GM12878 (cell line): Measurements from ENCODE around the gene CUEDC1. TPM values are rescaled to one million over a fixed set of nuclear protein-coding genes. Genes with fewer than 3 reads are reported as not detected.

Experiments used
- ATAC-seq: fragments of 200-7000 bp; cut with Tn5 transposase; 3 replicates; pipeline ENCODE4 v1.9.1; 2020; ENCODE audit warnings: mild to moderate bottlenecking, moderate library complexity
- BruUV-seq: library from RNA; stranded (reverse); fragments of 400-500 nt; replicated peaks from 2 replicates; lab custom pipeline; 2021; lab: Mats Ljungman, UMichigan
- CTCF ChIA-PET: fragments of 300-600 bp; sonication (Branson Sonifier 250); formaldehyde crosslinking; extraction: SDS; loops from one replicate; lab custom pipeline; 2021; ENCODE audit warnings: inconsistent platforms; lab: Yijun Ruan, JAX
- POLR2A ChIA-PET: fragments of 350-600 bp; formaldehyde crosslinking; extraction: SDS; loops from one replicate; lab custom pipeline; 2021; ENCODE audit warnings: inconsistent platforms; lab: Charles Lee
- RAD21 ChIA-PET: fragments of 300-600 bp; sonication (Branson Sonifier 250); formaldehyde crosslinking; loops from one replicate; lab custom pipeline; 2023; ENCODE audit warnings: antibody characterized with exemption; ENCODE audit not compliant: unreplicated experiment; lab: Charles Lee
- SMC1A ChIA-PET: fragments of 300-600 bp; sonication (Branson Sonifier 250); formaldehyde crosslinking; loops from one replicate; lab custom pipeline; 2023; ENCODE audit not compliant: unreplicated experiment, uncharacterized antibody; lab: Charles Lee
- DNase-seq: peaks from one replicate; pipeline ENCODE4 v3.0.0-alpha.2; 2011; ENCODE audit warnings: low read depth, low spot score
- FAIRE-seq: peaks from 3 replicates; lab custom pipeline; 2011; peaks lifted over from hg19 to GRCh38; lab: Jason Lieb, UNC
- H2AFZ ChIP-seq: 2 replicates; pipeline ENCODE4 v1.6.0; 2011; ENCODE audit warnings: low read depth, low read length, control low read depth; ENCODE audit not compliant: control insufficient read depth
- H3K27ac ChIP-seq: 2 replicates; pipeline ENCODE4 v1.5.1; 2011; ENCODE audit warnings: control low read depth; ENCODE audit not compliant: control insufficient read depth, insufficient read depth
- H3K27me3 ChIP-seq, 2 experiments: replicated peaks in 1 of 2; 2 replicates each; pipeline versions ENCODE4 v1.6.0 to v1.6.1; 2011; ENCODE audit warnings: low read length in 1 of 2; ENCODE audit not compliant: control insufficient read depth in 2 of 2, insufficient read depth in 2 of 2
- H3K36me3 ChIP-seq, 2 experiments: 2 replicates each; pipeline ENCODE4 v1.5.1; 2011; ENCODE audit warnings: low read length in 1 of 2; ENCODE audit not compliant: control insufficient read depth in 2 of 2, insufficient read depth in 2 of 2
- H3K4me1 ChIP-seq: 2 replicates; pipeline ENCODE4 v1.6.1; 2011; ENCODE audit warnings: mild to moderate bottlenecking, low read length, moderate library complexity, mixed read lengths; ENCODE audit not compliant: control insufficient read depth, insufficient read depth
- H3K4me2 ChIP-seq: 2 replicates; pipeline ENCODE4 v1.6.0; 2011; ENCODE audit warnings: control low read depth; ENCODE audit not compliant: control insufficient read depth, insufficient read depth
- H3K4me3 ChIP-seq: fragments of 200-600 bp; sonication (generic); 2 replicates; pipeline ENCODE4 v1.5.1; 2016
- H3K79me2 ChIP-seq: 2 replicates; pipeline ENCODE4 v1.6.0; 2011; ENCODE audit warnings: low read length; ENCODE audit not compliant: control insufficient read depth, insufficient read depth
- H3K9ac ChIP-seq: 2 replicates; pipeline ENCODE4 v1.8.0; 2011; ENCODE audit warnings: low read length, control low read depth, mixed read lengths; ENCODE audit not compliant: control insufficient read depth, insufficient read depth
- H3K9me3 ChIP-seq: replicated peaks from 3 replicates; pipeline ENCODE4 v1.5.1; 2011; ENCODE audit warnings: mild to moderate bottlenecking, low read length; ENCODE audit not compliant: control insufficient read depth, insufficient read depth
- H4K20me1 ChIP-seq: 2 replicates; pipeline ENCODE4 v1.6.0; 2011; ENCODE audit not compliant: control insufficient read depth, insufficient read depth
- CHD4 ChIP-seq: fragments of 200-600 bp; sonication (generic); IDR thresholded peaks from 2 replicates; pipeline ENCODE4 v1.6.1; 2016; ENCODE audit warnings: mild to moderate bottlenecking
- EP300 ChIP-seq, 2 experiments: fragments of 150-350 bp in 1 of 2; IDR thresholded peaks; 2 replicates each; pipeline ENCODE4 v1.6.1; 2011 to 2012; ENCODE audit warnings: low read depth in 2 of 2, low read length in 2 of 2, borderline replicate concordance in 1 of 2, improper control_type of control experiment in 1 of 2, inconsistent platforms in 1 of 2; ENCODE audit not compliant: control insufficient read depth in 1 of 2
- EZH2 ChIP-seq: IDR thresholded peaks from 2 replicates; pipeline ENCODE4 v1.6.1; 2012; ENCODE audit warnings: low read depth, mild to moderate bottlenecking, control low read depth, inconsistent platforms, low read length, borderline replicate concordance; ENCODE audit not compliant: control insufficient read depth
- MEF2A ChIP-seq: IDR thresholded peaks from 2 replicates; pipeline ENCODE4 v1.6.1; 2011; ENCODE audit warnings: low read depth, mild to moderate bottlenecking, low read length, moderate library complexity; ENCODE audit not compliant: insufficient read depth
- PAX8 ChIP-seq: fragments of 450-650 bp; IDR thresholded peaks from 2 replicates; pipeline ENCODE4 v1.6.1; 2017; ENCODE audit warnings: mild to moderate bottlenecking, moderate library complexity
- SMC3 ChIP-seq: IDR thresholded peaks from 2 replicates; pipeline ENCODE4 v1.6.1; 2011; ENCODE audit warnings: low read length, improper control_type of control experiment, borderline replicate concordance
- YY1 ChIP-seq: IDR thresholded peaks from 2 replicates; pipeline ENCODE4 v1.6.1; 2011; ENCODE audit warnings: low read depth, mild to moderate bottlenecking, low read length
- ZBTB33 ChIP-seq: fragments of 450-650 bp; IDR thresholded peaks from 2 replicates; pipeline ENCODE4 v1.6.1; 2017; ENCODE audit warnings: mild to moderate bottlenecking
- WGBS: methylation state at CpG from one replicate; pipeline ENCODE4 v1.1.6; 2016; ENCODE audit warnings: low lambda C conversion rate; ENCODE audit not compliant: insufficient replicate concordance, insufficient coverage; ENCODE audit errors: missing lambda C conversion rate; 5-methylcytosine and 5-hydroxymethylcytosine counted together
- in situ Hi-C: fragments of 300-500 bp; cut with MboI; formaldehyde crosslinking; loops from 9 replicates; pipeline ENCODE4 v1.14.3; 2018; ENCODE audit warnings: mixed read lengths
- intact Hi-C: fragments of 100-400 bp; cut with micrococcal nuclease; formaldehyde crosslinking; loops from one replicate; pipeline ENCODE4 v1.14.2; 2022; ENCODE audit not compliant: unreplicated experiment
- polyA plus RNA-seq, 11 experiments: library from polyadenylated mRNA; depleted of rRNA in 4 of 11; unstranded in 6 of 11; stranded (reverse) in 5 of 11; fragments of >200 nt; fragmentation: Nextera tagmentation in 4 of 11; fragmentation: Illumina TruSeq in 1 of 11; extraction: Ambion mirVana in 4 of 11; extraction: Trizol in 1 of 11; gene quantifications; 1 replicate in 1 of 11; 2 replicates in 10 of 11; pipeline versions ENCODE4 v1.2.1 to v1.2.3, GENCODE V29; 2011 to 2016; ENCODE audit warnings: inconsistent platforms in 2 of 11, missing spikeins in 2 of 11, low read depth in 1 of 11
- total RNA-seq, 4 experiments: library from RNA; depleted of rRNA in 3 of 4; stranded (reverse); fragments of >200 nt in 3 of 4; fragmentation: Illumina TruSeq in 1 of 4; extraction: Trizol in 1 of 4; gene quantifications; 2 replicates each; pipeline versions ENCODE4 v1.2.1 to v1.2.3, GENCODE V29; 2013 to 2021
- TF ChIP-seq, protein P1 (sequence below): fragments of 450-650 bp; IDR thresholded peaks from 2 replicates; pipeline ENCODE4 v1.6.1; 2016; ENCODE audit warnings: mild to moderate bottlenecking
- TF ChIP-seq, protein P2 (sequence below): IDR thresholded peaks from 2 replicates; pipeline ENCODE4 v1.6.1; 2012; ENCODE audit warnings: improper control_type of control experiment, low read depth, low read length; ENCODE audit not compliant: insufficient replicate concordance

Gene CUEDC1
- total and polyA plus RNA-seq, 10 of the 15 experiments (the other 5 are each of a cell fraction or from before 2014, with no cell fraction given), result 0.24 to 7.4 (median 1.8) TPM

DNA sequence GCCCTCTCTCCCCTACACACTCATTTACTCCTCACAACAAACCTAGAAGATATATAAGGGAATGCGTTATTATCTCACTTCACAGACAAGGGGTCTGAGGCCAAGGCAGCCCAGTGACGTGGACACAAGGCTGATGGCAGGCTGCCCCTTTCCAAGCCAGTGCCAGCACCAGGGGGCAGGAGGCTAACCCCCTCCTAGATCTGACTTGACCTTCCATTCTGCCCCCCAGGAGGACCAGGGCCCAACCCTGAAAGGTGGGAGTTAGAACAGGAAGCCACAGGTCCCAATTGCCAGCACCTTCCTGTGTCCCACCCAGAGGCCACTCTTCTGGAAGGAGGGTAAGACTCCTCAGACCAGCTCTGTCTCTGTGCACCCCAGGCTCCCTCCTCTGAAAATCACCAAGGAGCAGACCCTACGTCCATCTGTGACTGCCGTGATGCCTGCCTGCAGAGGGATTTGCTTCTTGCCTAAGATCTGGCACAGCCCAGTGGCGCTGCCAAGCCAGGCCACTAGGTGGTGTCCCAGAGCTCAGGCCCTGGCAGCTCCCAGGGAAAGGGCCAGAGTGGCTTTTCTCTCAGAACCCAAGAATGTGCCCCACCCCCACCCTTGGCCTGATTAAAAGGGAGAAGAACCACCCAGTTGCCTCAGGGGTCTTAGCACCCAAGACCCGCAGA lies 62.9 kb downstream of the CUEDC1 start (continued):
- no peak for TF ChIP-seq ZBTB33
- no peak for TF ChIP-seq CHD4
- TF ChIP-seq SMC3, result peak; percentile 95
- TF ChIP-seq, all 136 proteins: peak for 17

DNA sequence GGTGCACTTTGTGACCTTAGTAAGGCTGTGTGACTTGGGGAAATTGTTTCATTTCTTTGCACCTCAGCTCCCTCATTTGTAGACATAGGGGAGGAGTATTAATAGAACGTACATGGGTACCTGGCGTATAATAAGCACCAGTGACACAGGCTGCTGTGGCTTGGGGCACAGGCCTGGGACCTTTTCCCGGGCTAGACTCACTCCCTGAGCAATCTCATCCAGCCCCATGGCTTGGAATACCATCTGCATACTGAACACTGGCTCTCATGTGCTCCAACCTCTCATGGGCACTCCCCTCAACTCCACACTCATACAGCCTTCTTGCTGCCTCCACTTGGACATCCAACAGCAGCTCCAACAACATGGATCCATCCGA lies 64.4 kb downstream of the CUEDC1 start:
- Histone ChIP-seq H4K20me1 (no peaks in the 10 kb centered on the region; the same call in 1 of the 2 replicates), H3K9ac (no peak overlapping the region), H3K4me1 (peaks cover 19% of the 10 kb centered on the region), H3K36me3 (no peaks in the 10 kb centered on the region), H3K27ac (no peak overlapping the region), H3K4me2 (no peak overlapping the region), H3K27me3 (no peaks in the 10 kb centered on the region), H2AFZ (no peak overlapping the region), H3K4me3 (no peak overlapping the region), H3K79me2 (no peaks in the 10 kb centered on the region), H3K9me3 (no peaks in the 10 kb centered on the region)
- 7% methylated on average over 4 of the region's 4 CpGs for WGBS
- ATAC-seq (no peak), DNase-seq (no peak), FAIRE-seq (no peak)
- SMC1A ChIA-PET, result interaction anchor here (1.5 to 7.8 kb wide), 4 partner anchors 12 to 106 kb away, joined by 3 to 111 read pairs (median 10); no protein-coding TSS in a partner anchor
- POLR2A ChIA-PET, result interaction anchor here (1.2 kb wide), 1 partner anchor 13 kb away, joined by 3 read pairs; no protein-coding TSS in a partner anchor
- intact Hi-C loops (loop anchor here (5.0 kb wide), 1 partner anchor 34 kb away; no protein-coding TSS in a partner anchor), in situ Hi-C loops (loop anchor here (10.0 kb wide), 1 partner anchor 104 kb away; no protein-coding TSS in a partner anchor)
- BruUV-seq, result no TSS peak
- RAD21 ChIA-PET, result interaction anchor here (1.0 to 2.2 kb wide), 6 partner anchors 9 to 109 kb away, joined by 3 to 6 read pairs (median 4); no protein-coding TSS in a partner anchor
- CTCF ChIA-PET, result interaction anchor here (0.8 to 9.4 kb wide), 8 partner anchors 9 to 110 kb away, joined by 3 to 92 read pairs (median 20); partner anchors contain the start of gene CUEDC1
- TF ChIP-seq YY1 (no peak), EP300 (IDR thresholded peaks at IDR 0.05; ENCODE audit: borderline replicate concordance in 1 of 2, control insufficient read depth in 1 of 2, low read depth in 2 of 2, low read length in 2 of 2) (no peak), PAX8 (no peak), CHD4 (no peak), EZH2 (no peak), MEF2A (no peak)
- TF ChIP-seq, protein P1, sequence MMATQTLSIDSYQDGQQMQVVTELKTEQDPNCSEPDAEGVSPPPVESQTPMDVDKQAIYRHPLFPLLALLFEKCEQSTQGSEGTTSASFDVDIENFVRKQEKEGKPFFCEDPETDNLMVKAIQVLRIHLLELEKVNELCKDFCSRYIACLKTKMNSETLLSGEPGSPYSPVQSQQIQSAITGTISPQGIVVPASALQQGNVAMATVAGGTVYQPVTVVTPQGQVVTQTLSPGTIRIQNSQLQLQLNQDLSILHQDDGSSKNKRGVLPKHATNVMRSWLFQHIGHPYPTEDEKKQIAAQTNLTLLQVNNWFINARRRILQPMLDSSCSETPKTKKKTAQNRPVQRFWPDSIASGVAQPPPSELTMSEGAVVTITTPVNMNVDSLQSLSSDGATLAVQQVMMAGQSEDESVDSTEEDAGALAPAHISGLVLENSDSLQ, result no peak
- TF ChIP-seq, protein P2, sequence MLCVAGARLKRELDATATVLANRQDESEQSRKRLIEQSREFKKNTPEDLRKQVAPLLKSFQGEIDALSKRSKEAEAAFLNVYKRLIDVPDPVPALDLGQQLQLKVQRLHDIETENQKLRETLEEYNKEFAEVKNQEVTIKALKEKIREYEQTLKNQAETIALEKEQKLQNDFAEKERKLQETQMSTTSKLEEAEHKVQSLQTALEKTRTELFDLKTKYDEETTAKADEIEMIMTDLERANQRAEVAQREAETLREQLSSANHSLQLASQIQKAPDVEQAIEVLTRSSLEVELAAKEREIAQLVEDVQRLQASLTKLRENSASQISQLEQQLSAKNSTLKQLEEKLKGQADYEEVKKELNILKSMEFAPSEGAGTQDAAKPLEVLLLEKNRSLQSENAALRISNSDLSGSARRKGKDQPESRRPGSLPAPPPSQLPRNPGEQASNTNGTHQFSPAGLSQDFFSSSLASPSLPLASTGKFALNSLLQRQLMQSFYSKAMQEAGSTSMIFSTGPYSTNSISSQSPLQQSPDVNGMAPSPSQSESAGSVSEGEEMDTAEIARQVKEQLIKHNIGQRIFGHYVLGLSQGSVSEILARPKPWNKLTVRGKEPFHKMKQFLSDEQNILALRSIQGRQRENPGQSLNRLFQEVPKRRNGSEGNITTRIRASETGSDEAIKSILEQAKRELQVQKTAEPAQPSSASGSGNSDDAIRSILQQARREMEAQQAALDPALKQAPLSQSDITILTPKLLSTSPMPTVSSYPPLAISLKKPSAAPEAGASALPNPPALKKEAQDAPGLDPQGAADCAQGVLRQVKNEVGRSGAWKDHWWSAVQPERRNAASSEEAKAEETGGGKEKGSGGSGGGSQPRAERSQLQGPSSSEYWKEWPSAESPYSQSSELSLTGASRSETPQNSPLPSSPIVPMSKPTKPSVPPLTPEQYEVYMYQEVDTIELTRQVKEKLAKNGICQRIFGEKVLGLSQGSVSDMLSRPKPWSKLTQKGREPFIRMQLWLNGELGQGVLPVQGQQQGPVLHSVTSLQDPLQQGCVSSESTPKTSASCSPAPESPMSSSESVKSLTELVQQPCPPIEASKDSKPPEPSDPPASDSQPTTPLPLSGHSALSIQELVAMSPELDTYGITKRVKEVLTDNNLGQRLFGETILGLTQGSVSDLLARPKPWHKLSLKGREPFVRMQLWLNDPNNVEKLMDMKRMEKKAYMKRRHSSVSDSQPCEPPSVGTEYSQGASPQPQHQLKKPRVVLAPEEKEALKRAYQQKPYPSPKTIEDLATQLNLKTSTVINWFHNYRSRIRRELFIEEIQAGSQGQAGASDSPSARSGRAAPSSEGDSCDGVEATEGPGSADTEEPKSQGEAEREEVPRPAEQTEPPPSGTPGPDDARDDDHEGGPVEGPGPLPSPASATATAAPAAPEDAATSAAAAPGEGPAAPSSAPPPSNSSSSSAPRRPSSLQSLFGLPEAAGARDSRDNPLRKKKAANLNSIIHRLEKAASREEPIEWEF, result no peak
